GM19328 (cell line): ENCODE measurements around the gene VANGL1.

ENCODE experiments used
- ATAC-seq: cut with Tn5 transposase; IDR thresholded peaks from one replicate; pipeline ENCODE4 v1.9.1; 2021; ENCODE audit warnings: mild to moderate bottlenecking, moderate library complexity; ENCODE audit not compliant: unreplicated experiment

The VANGL1 gene

GRCh38 chr1:115643666-115644065 lies 1.9 kb downstream of the VANGL1 start:
- no peak for ATAC-seq

- no peak for ATAC-seq
Observed at GRCh38 chr1:115644109-115644508, 2.3 kb downstream of the VANGL1 start.

GRCh38 chr1:115647047-115647446 lies 5.3 kb downstream of the VANGL1 start:
- ATAC-seq = no peak

GRCh38 chr1:115647507-115647906 lies 5.7 kb downstream of the VANGL1 start:
- no peak for ATAC-seq

GRCh38 chr1:115647919-115648650 lies 6.3 kb downstream of the VANGL1 start:
- no peak for ATAC-seq

GRCh38 chr1:115648717-115649691 lies 7.2 kb downstream of the VANGL1 start:
- ATAC-seq = peak; percentile 80

- no peak for ATAC-seq
Observed at GRCh38 chr1:115649964-115650363, 8.2 kb downstream of the VANGL1 start.

GRCh38 chr1:115650961-115651360 lies 9.2 kb downstream of the VANGL1 start:
- ATAC-seq = no peak

- no peak for ATAC-seq
Observed at GRCh38 chr1:115651391-115651790, 9.6 kb downstream of the VANGL1 start.

GRCh38 chr1:115652236-115652788 lies 10.5 kb downstream of the VANGL1 start:
- ATAC-seq = no peak

- no peak for ATAC-seq
Observed at GRCh38 chr1:115654125-115654524, 12.4 kb downstream of the VANGL1 start.

- no peak for ATAC-seq
Observed at GRCh38 chr1:115654663-115655305, 13.0 kb downstream of the VANGL1 start.

GRCh38 chr1:115655306-115655663 lies 13.5 kb downstream of the VANGL1 start:
- ATAC-seq = no peak

GRCh38 chr1:115655916-115656315 lies 14.1 kb downstream of the VANGL1 start:
- no peak for ATAC-seq

GRCh38 chr1:115656461-115657077 lies 14.8 kb downstream of the VANGL1 start:
- no peak for ATAC-seq

- no peak for ATAC-seq
Observed at GRCh38 chr1:115658646-115659045, 16.9 kb downstream of the VANGL1 start.

- no peak for ATAC-seq
Observed at GRCh38 chr1:115660151-115660550, 18.4 kb downstream of the VANGL1 start.

- ATAC-seq = no peak
Observed at GRCh38 chr1:115661157-115661556, 19.4 kb downstream of the VANGL1 start.

- ATAC-seq = no peak
Observed at GRCh38 chr1:115665319-115666096, 23.7 kb downstream of the VANGL1 start.

- no peak for ATAC-seq
Observed at GRCh38 chr1:115666206-115666605, 24.4 kb downstream of the VANGL1 start.
